ENCODE results near the gene NOTCH3. TPM values are rescaled to one million over a fixed set of nuclear protein-coding genes. Genes with fewer than 3 reads are reported as not detected.

The NOTCH3 gene
- total and polyA plus RNA-seq, 4 donors, result 0.49 to 3.7 (median 2.9) TPM

- Histone ChIP-seq H3K27me3 (ENCODE audit: control insufficient read depth in 4 of 4, insufficient read depth in 4 of 4, low read length in 3 of 4) (no peaks in the 10 kb centered on the region), H3K27ac (ENCODE audit: low read depth in 1 of 2, low read length in 2 of 2) (no peak overlapping the region), H3K9me3 (ENCODE audit: control insufficient read depth in 4 of 4, low read length in 3 of 4) (no peaks in the 10 kb centered on the region), H3K4me1 (ENCODE audit: control insufficient read depth in 4 of 4, insufficient read depth in 4 of 4, low read length in 3 of 4) (peaks cover 0 to 21% (median 16%) of the 10 kb centered on the region in 4 donors), H3K36me3 (ENCODE audit: control insufficient read depth in 4 of 4, insufficient read depth in 3 of 4, low read depth in 1 of 4, low read length in 3 of 4) (peaks cover 23 to 46% (median 30%) of the 10 kb centered on the region in 4 donors), H3K4me3 (ENCODE audit: low read depth in 1 of 3, low read length in 3 of 3) (no peak overlapping the region), H3K9ac (ENCODE audit: low read depth in 1 of 2, low read length in 2 of 2) (no peak overlapping the region)
- no peak for DNase-seq (ENCODE audit: low spot score)
- 97% methylated on average over 21 of the region's 21 CpGs for WGBS
- no peak for TF ChIP-seq RAD21 (IDR thresholded peaks at IDR 0.05)
- TF ChIP-seq HNF4A (conservative IDR thresholded peaks at IDR 0.05), result no peak
- no peak for TF ChIP-seq EGR1 (IDR thresholded peaks at IDR 0.05; ENCODE audit: low read depth in 2 of 2)
- no peak for TF ChIP-seq FOXA1 (IDR thresholded peaks at IDR 0.05)
- no peak for TF ChIP-seq GABPA (IDR thresholded peaks at IDR 0.05 in 1 of 2, conservative IDR thresholded peaks at IDR 0.05 in 1 of 2)
- TF ChIP-seq RXRA (IDR thresholded peaks at IDR 0.05), result no peak
- TF ChIP-seq HNF4G (IDR thresholded peaks at IDR 0.05), result no peak
- TF ChIP-seq TAF1 (conservative IDR thresholded peaks at IDR 0.05), result no peak
- TF ChIP-seq JUND (IDR thresholded peaks at IDR 0.05), result no peak
- no peak for TF ChIP-seq ZBTB33 (IDR thresholded peaks at IDR 0.05)
Observed at GRCh38 chr19:15122331-15123030, 78.3 kb downstream of the NOTCH3 start.

GRCh38 chr19:15120135-15121026 lies 80.4 kb downstream of the NOTCH3 start:
- 96% methylated on average over 14 of the region's 14 CpGs for WGBS

More at GRCh38 chr19:15120135-15121026, 80.4 kb downstream of the NOTCH3 start:
- peaks cover 31 to 66% (median 39%) of the 10 kb centered on the region in 4 donors for H3K36me3 ChIP-seq (ENCODE audit: control insufficient read depth in 4 of 4, insufficient read depth in 3 of 4, low read depth in 1 of 4, low read length in 3 of 4)
- peaks cover 2 to 21% (median 12%) of the 10 kb centered on the region in 4 donors for H3K4me1 ChIP-seq (ENCODE audit: control insufficient read depth in 4 of 4, insufficient read depth in 4 of 4, low read length in 3 of 4)
- H3K27me3 ChIP-seq (ENCODE audit: control insufficient read depth in 4 of 4, insufficient read depth in 4 of 4, low read length in 3 of 4), result no peaks in the 10 kb centered on the region
- H3K9me3 ChIP-seq (ENCODE audit: control insufficient read depth in 4 of 4, low read length in 3 of 4), result no peaks in the 10 kb centered on the region
- DNase-seq (ENCODE audit: low spot score), result no peak
- no peak overlapping the region for H3K4me3 ChIP-seq (ENCODE audit: low read depth in 1 of 3, low read length in 3 of 3)
- TF ChIP-seq GABPA (IDR thresholded peaks at IDR 0.05 in 1 of 2, conservative IDR thresholded peaks at IDR 0.05 in 1 of 2), result no peak
- no peak for TF ChIP-seq REST (IDR thresholded peaks at IDR 0.05)
- TF ChIP-seq ATF3 (IDR thresholded peaks at IDR 0.05), result no peak
- TF ChIP-seq TAF1 (conservative IDR thresholded peaks at IDR 0.05), result no peak
- TF ChIP-seq FOXA1 (IDR thresholded peaks at IDR 0.05), result no peak
- TF ChIP-seq SP1 (IDR thresholded peaks at IDR 0.05), result no peak
- TF ChIP-seq HNF4A (conservative IDR thresholded peaks at IDR 0.05), result no peak
- TF ChIP-seq CTCF (IDR thresholded peaks at IDR 0.05; ENCODE audit: low read depth, low read length, missing input control), result no peak
- no peak for TF ChIP-seq JUND (IDR thresholded peaks at IDR 0.05)
- TF ChIP-seq YY1 (IDR thresholded peaks at IDR 0.05), result no peak
- TF ChIP-seq HNF4G (IDR thresholded peaks at IDR 0.05), result no peak
- TF ChIP-seq RXRA (IDR thresholded peaks at IDR 0.05), result no peak
- TF ChIP-seq MAX (IDR thresholded peaks at IDR 0.05), result no peak
- no peak overlapping the region for H3K9ac ChIP-seq (ENCODE audit: low read depth in 1 of 2, low read length in 2 of 2)
- no peak overlapping the region for H3K27ac ChIP-seq (ENCODE audit: low read depth in 1 of 2, low read length in 2 of 2)

Measured in liver (tissue), 9 donors.